ENCODE data around the gene TYW1B. TPM values are rescaled to one million over a fixed set of nuclear protein-coding genes. Genes with fewer than 3 reads are reported as not detected.
"Not testable (repeated sequence)": the region's sequence is repeated elsewhere in the genome, so short reads cannot be mapped to it uniquely, and the experiment has no call there.

The TYW1B gene
- total RNA-seq, 4 donors from 2014 or later = 1.4 to 5.5 (median 3.0) TPM

DNA sequence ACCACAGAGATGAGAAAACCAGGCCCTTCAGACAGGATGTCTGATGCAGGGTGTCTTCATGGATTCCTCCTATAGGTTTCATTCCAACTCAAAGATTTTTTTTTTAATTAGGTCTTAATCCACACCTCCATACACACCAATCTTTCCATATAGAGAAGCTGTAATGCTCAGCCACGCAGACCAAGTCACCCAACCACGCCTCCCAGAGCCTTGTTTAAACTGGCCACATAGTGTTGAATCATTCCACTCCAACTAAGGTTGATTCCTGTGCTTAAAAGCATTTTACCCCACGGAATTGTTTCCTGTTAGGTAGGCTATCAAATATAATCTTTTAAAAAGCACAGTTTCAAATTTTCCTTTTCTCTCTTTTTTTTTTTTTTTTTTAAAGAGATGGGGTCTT lies 153.6 kb downstream of the TYW1B start:
- H3K27me3 ChIP-seq = no peaks in the 10 kb centered on the region
- no peak overlapping the region for H3K4me3 ChIP-seq
- WGBS = 92% methylated on average over 3 of the region's 3 CpGs
- H3K9me3 ChIP-seq = no peaks in the 10 kb centered on the region
- H3K36me3 ChIP-seq = no peaks in the 10 kb centered on the region
- DNase-seq (ENCODE audit: low spot score in 2 of 2) = no peak
- no peaks in the 10 kb centered on the region for H3K4me1 ChIP-seq
- no peak overlapping the region for H3K27ac ChIP-seq
- no peak for TF ChIP-seq POLR2A (IDR thresholded peaks at IDR 0.05)
- TF ChIP-seq EP300 (IDR thresholded peaks at IDR 0.05) = no peak
- TF ChIP-seq, protein P1, sequence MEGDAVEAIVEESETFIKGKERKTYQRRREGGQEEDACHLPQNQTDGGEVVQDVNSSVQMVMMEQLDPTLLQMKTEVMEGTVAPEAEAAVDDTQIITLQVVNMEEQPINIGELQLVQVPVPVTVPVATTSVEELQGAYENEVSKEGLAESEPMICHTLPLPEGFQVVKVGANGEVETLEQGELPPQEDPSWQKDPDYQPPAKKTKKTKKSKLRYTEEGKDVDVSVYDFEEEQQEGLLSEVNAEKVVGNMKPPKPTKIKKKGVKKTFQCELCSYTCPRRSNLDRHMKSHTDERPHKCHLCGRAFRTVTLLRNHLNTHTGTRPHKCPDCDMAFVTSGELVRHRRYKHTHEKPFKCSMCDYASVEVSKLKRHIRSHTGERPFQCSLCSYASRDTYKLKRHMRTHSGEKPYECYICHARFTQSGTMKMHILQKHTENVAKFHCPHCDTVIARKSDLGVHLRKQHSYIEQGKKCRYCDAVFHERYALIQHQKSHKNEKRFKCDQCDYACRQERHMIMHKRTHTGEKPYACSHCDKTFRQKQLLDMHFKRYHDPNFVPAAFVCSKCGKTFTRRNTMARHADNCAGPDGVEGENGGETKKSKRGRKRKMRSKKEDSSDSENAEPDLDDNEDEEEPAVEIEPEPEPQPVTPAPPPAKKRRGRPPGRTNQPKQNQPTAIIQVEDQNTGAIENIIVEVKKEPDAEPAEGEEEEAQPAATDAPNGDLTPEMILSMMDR (IDR thresholded peaks at IDR 0.05) = no peak
- no peak for TF ChIP-seq POLR2AphosphoS5 (IDR thresholded peaks at IDR 0.05)

- WGBS = 91% methylated on average over 3 of the region's 3 CpGs
- not testable (repeated sequence) for H3K9me3 ChIP-seq; H3K36me3 ChIP-seq; H3K27me3 ChIP-seq; H3K4me3 ChIP-seq; H3K27ac ChIP-seq; H3K4me1 ChIP-seq; DNase-seq (ENCODE audit: low spot score in 2 of 2)
Measured at GRCh38 chr7:72670850-72671249, 157.2 kb downstream of the TYW1B start.

GRCh38 chr7:72668435-72668834 lies 159.6 kb downstream of the TYW1B start:
- not testable (repeated sequence) for DNase-seq (ENCODE audit: low spot score in 2 of 2); H3K4me1 ChIP-seq
- 75% methylated on average over 7 of the region's 7 CpGs for WGBS

GRCh38 chr7:72667049-72667448 lies 161.0 kb downstream of the TYW1B start:
- DNase-seq (ENCODE audit: low spot score in 2 of 2); H3K9me3 ChIP-seq; H3K27ac ChIP-seq; H3K36me3 ChIP-seq; H3K4me1 ChIP-seq; H3K27me3 ChIP-seq; H3K4me3 ChIP-seq: not testable (repeated sequence)
- 28% methylated on average over 3 of the region's 3 CpGs for whole genome bisulfite sequencing

More at GRCh38 chr7:72668435-72668834, 159.6 kb downstream of the TYW1B start:
- H3K9me3 ChIP-seq, H3K27ac ChIP-seq, H3K27me3 ChIP-seq, H3K4me3 ChIP-seq, H3K36me3 ChIP-seq: not testable (repeated sequence)

DNA sequence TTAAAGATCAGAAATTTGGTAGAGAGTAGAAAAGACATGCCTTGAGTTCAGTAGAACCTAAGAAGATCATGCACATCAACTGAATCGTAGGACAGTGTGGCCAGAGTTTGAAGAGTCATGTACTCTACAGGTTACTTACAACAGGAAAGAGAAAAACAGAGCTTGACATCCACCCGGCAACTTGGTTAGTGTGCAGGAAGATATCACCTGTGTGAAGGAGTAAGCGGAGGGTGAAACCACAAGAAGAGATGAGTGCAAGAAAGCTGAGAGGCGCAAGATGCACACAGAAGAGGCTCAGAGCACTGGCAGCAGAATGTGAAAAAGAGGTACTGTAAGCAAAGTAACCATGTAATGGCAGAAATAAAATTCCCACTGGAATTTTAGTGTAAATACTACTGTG lies 179.4 kb downstream of the TYW1B start:
- not testable (repeated sequence) for DNase-seq (ENCODE audit: low spot score in 2 of 2); H3K9me3 ChIP-seq

DNA sequence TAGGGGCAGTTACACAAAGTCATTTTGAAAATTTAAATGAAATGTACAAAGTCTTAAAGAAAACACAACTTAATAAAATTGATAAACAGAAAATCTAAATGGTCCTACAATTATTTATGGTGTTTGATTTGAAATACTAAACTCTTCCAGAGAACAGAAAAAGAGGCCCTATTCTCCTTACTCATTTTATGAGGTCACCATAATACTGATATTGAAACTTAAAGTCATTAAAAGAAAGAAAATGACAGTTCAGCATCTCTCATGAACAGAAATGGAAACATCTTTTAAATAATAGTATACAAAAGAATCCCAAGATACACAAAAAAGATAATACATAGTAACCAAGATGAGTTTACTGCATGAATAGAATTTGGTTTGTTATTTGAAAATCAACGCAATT lies 184.3 kb downstream of the TYW1B start:
- not testable (repeated sequence) for H3K9me3 ChIP-seq; H3K4me3 ChIP-seq; H3K36me3 ChIP-seq; H3K27me3 ChIP-seq; H3K27ac ChIP-seq; H3K4me1 ChIP-seq; DNase-seq (ENCODE audit: low spot score in 2 of 2)
- 100% methylated on average over 1 of the region's 1 CpG for WGBS

More for the DNA sequence above, 179.4 kb downstream of the TYW1B start:
- H3K36me3 ChIP-seq, H3K27ac ChIP-seq, H3K4me1 ChIP-seq, H3K27me3 ChIP-seq, H3K4me3 ChIP-seq: not testable (repeated sequence)
- WGBS = 94% methylated on average over 4 of the region's 4 CpGs

DNA sequence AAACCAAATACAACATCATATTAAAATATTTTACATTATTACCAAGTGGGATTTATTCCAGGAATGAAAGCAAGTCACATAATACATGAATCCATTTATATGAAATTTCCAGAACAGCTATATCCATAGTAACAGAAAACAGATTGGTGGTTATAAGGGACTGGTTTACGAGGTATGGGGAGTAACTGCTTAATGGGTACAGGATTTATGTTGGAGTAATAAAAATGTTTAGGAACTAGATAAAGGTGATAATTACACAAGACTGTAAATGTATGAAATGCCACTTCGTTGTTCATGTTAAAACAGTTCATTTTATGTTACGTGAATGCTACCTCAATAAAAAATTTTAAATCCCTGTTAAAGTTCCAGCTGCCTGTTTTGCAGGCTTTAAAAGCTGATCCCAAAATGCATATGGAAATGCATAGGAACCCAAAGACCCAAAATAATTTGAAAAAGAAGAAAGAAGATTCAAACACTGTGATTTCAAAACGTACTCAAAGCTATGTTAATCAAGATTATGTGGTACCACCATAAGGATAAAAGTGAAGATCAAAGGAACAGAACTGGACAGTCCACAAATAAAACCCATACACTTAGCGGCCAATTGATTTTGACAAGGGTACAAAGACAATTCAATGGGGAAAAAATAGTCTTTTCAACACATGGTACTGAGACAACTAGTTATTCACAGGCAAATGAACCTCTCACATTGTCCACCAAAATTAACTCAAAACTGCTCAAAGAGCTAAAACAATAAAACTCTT lies 186.3 kb downstream of the TYW1B start:
- not testable (repeated sequence) for H3K4me1 ChIP-seq; H3K27me3 ChIP-seq; DNase-seq (ENCODE audit: low spot score in 2 of 2); H3K9me3 ChIP-seq; H3K27ac ChIP-seq; H3K4me3 ChIP-seq; H3K36me3 ChIP-seq
- 78% methylated on average over 5 of the region's 5 CpGs for WGBS

- 90% methylated on average over 2 of the region's 2 CpGs for whole genome bisulfite sequencing
- H3K4me3 ChIP-seq; H3K36me3 ChIP-seq; H3K27me3 ChIP-seq; DNase-seq (ENCODE audit: low spot score in 2 of 2); H3K4me1 ChIP-seq; H3K27ac ChIP-seq; H3K9me3 ChIP-seq: not testable (repeated sequence)
Measured at GRCh38 chr7:72640740-72641139, 187.3 kb downstream of the TYW1B start.

DNA sequence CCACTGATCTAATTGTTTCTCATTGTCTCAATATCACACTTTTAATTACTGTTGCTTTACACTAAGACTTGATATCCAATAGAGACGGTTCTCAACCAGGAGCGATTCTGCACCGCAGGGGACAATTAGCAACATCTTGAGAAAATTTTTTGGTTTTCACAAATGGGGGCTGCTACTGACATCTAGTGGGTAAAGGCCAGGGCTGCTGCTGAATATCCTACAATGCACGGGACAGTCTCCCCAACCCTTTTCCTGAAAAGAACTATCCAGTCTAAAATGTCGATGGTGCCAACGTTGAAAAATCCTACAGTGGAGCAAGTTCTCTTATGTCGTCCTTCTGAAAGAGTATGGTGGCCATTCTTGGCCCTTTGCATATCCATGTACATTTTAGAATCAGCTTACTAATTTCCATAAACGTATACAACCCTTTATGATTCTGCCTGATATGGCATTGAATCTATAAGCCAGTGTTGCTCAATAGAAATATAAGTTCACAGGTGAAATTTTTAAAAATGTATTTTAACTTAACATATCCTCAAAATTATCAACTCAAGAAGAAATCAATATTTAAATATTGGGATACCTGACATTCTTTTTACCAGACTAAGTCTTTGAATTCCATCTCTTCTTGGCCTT lies 192.6 kb downstream of the TYW1B start:
- H3K9me3 ChIP-seq; DNase-seq (ENCODE audit: low spot score in 2 of 2); H3K4me1 ChIP-seq; H3K27me3 ChIP-seq; H3K36me3 ChIP-seq; H3K27ac ChIP-seq; H3K4me3 ChIP-seq: not testable (repeated sequence)
- 46% methylated on average over 8 of the region's 8 CpGs for WGBS

DNA sequence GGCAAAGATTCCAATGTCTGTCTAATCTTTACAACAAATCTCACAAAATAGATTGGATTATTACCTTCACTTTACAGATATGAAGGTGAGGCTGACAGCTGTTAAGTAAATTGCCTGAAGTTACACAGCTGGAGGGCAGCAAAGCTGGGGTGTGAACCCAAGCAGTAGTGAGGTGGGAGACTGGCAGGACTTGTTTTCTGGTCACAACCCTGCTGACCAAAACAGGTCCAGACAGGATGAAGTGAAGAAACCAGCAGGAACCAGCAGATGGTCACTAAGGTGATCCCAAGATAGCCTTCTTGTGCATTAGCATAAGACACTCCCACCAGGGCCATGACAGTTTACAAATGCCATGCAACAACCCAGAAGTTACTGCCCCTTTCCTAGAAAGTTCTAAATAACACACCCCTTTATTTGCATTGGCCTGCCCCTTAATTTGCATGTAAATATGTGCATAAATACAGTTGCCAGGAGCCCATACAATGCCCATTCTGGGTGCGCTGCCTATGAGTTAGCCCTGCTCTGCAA lies 195.2 kb downstream of the TYW1B start:
- DNase-seq (ENCODE audit: low spot score in 2 of 2); H3K4me1 ChIP-seq: not testable (repeated sequence)
- 83% methylated on average over 1 of the region's 1 CpG for WGBS

GRCh38 chr7:72628375-72628774 lies 199.6 kb downstream of the TYW1B start:
- H3K4me1 ChIP-seq; H3K27me3 ChIP-seq; H3K27ac ChIP-seq; H3K36me3 ChIP-seq; DNase-seq (ENCODE audit: low spot score in 2 of 2); H3K4me3 ChIP-seq; H3K9me3 ChIP-seq: not testable (repeated sequence)
- 93% methylated on average over 1 of the region's 3 CpGs for WGBS

More for the DNA sequence above, 195.2 kb downstream of the TYW1B start:
- H3K27me3 ChIP-seq, H3K9me3 ChIP-seq, H3K4me3 ChIP-seq, H3K36me3 ChIP-seq, H3K27ac ChIP-seq: not testable (repeated sequence)

DNA sequence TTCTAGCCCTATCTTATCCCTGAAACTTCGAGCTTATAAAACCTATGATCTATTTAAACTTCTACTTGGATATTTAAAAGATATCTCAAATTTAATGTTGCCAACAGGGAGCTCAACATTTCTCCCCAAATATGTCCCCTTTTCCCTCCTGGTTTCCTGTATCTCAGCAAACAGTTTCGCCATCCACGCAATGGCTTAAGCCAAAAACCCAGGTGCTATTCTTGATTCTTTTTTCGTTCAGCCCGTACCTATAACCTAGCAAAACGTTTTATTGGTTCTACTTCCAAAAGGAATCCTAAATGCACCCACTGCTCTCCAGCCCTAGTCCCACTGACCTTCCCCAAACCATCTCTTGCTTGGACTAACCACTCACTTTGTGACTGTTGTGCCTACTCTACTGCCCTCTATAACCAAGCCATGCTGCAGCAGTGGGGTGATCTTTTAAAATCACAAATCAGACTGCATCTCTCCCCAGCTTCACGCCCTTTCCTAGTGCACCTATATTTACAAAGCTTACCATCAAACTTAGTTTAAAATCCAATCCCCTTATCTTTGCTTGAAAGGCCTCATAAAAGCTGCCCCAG lies 201.5 kb downstream of the TYW1B start:
- not testable (repeated sequence) for H3K9me3 ChIP-seq; H3K27me3 ChIP-seq; H3K27ac ChIP-seq; H3K36me3 ChIP-seq; H3K4me1 ChIP-seq; H3K4me3 ChIP-seq; DNase-seq (ENCODE audit: low spot score in 2 of 2)
- 94% methylated on average over 7 of the region's 7 CpGs for WGBS

Data from suprapubic skin (tissue), 4 donors.